ENCODE measurements around the gene CPT1C. TPM values are rescaled to one million over a fixed set of nuclear protein-coding genes. Genes with fewer than 3 reads are reported as not detected.
A peak's percentile ranks its signal among the peaks of the same experiment; 100 is the strongest.
"Not testable (repeated sequence)": the region's sequence is repeated elsewhere in the genome, so short reads cannot be mapped to it uniquely, and the experiment has no call there.

Gene CPT1C
- total RNA-seq, 1 donor from 2014 or later, result 33.6 TPM

DNA sequence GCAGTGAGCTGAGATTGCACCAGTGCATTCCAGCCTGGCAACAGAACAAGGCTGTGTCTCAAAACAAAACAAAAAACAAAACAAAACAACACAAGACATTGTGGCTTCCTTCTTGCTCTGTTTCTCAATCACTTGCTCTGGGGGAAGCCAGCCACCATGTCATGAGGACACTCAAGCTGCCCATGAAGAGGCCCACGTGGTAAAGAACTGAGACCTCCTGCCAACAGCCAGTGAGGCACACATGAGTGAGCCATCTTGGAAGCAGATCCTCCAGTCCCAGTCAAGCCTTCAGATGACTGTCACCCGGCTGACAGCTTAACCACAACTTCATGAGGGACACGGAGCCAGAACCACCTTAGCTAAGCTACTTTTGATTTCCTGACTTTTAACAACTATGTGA, 25.2 kb downstream of the CPT1C start:
- FAIRE-seq (no peak), DNase-seq (ENCODE audit: low read depth) (no peak)
- no peaks in the 10 kb centered on the region for H3K36me3 Mint-ChIP-seq (ENCODE audit: low read depth, unreplicated experiment)
- H3K4me2 ChIP-seq (ENCODE audit: low read length), result no peak overlapping the region
- no peaks in the 10 kb centered on the region for H3K27me3 ChIP-seq (ENCODE audit: insufficient read depth, low read length)
- H3K27me3 Mint-ChIP-seq (ENCODE audit: low read depth, unreplicated experiment), result no peaks in the 10 kb centered on the region
- no peaks in the 10 kb centered on the region for H3K9me3 ChIP-seq (ENCODE audit: insufficient read depth, low read depth, low read length)
- no peak overlapping the region for H3K4me3 Mint-ChIP-seq (ENCODE audit: unreplicated experiment)
- no peak overlapping the region for H3K27ac ChIP-seq (ENCODE audit: low read depth, low read length)
- H3K9me3 Mint-ChIP-seq (ENCODE audit: unreplicated experiment), result peaks cover 5% of the 10 kb centered on the region
- no peak overlapping the region for H3K9ac ChIP-seq (ENCODE audit: low read length)
- TF ChIP-seq EZH2 (IDR thresholded peaks at IDR 0.05; ENCODE audit: insufficient read depth, low read length), result no peak
- TF ChIP-seq, protein P1, sequence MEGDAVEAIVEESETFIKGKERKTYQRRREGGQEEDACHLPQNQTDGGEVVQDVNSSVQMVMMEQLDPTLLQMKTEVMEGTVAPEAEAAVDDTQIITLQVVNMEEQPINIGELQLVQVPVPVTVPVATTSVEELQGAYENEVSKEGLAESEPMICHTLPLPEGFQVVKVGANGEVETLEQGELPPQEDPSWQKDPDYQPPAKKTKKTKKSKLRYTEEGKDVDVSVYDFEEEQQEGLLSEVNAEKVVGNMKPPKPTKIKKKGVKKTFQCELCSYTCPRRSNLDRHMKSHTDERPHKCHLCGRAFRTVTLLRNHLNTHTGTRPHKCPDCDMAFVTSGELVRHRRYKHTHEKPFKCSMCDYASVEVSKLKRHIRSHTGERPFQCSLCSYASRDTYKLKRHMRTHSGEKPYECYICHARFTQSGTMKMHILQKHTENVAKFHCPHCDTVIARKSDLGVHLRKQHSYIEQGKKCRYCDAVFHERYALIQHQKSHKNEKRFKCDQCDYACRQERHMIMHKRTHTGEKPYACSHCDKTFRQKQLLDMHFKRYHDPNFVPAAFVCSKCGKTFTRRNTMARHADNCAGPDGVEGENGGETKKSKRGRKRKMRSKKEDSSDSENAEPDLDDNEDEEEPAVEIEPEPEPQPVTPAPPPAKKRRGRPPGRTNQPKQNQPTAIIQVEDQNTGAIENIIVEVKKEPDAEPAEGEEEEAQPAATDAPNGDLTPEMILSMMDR (IDR thresholded peaks at IDR 0.05; ENCODE audit: insufficient read depth, low read depth, low read length), result no peak
- no peaks in the 10 kb centered on the region for H3K79me2 ChIP-seq (ENCODE audit: insufficient read depth, low read length)
- H3K4me1 Mint-ChIP-seq (ENCODE audit: low read depth, unreplicated experiment), result no peaks in the 10 kb centered on the region
- no peaks in the 10 kb centered on the region for H4K20me1 ChIP-seq (ENCODE audit: insufficient read depth, low read length)
- H3K4me3 ChIP-seq (ENCODE audit: insufficient read depth, low read depth, low read length), result no peak overlapping the region
- no peak overlapping the region for H3K27ac Mint-ChIP-seq (ENCODE audit: unreplicated experiment)
- no peak overlapping the region for H2AFZ ChIP-seq (ENCODE audit: low read depth, low read length)
- no peaks in the 10 kb centered on the region for H3K36me3 ChIP-seq (ENCODE audit: insufficient read depth, low read length)
- no peaks in the 10 kb centered on the region for H3K4me1 ChIP-seq (ENCODE audit: insufficient read depth, low read length)

DNA sequence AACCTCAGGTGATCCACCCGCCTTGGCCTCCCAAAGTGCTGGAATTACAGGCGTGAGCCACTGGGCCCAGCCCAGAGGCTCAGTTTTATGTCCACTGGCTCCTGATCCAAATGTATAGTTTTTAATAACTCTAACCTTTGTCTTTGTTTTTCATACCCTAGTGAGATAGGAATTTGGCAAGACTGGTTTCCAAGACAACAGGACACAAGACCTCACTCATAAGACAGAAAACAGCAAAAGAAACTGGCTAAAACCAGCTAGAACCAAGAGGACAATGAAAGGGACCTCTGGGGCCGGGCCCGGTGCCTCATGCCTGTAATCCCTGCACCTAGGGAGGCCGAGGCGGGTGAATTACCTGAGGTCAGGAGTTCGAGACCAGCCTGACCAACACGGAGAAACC, 27.6 kb downstream of the CPT1C start:
- Histone ChIP-seq H3K9ac (ENCODE audit: low read length) (no peak overlapping the region), H3K4me1 (ENCODE audit: insufficient read depth, low read length) (no peaks in the 10 kb centered on the region), H3K4me2 (ENCODE audit: low read length) (no peak overlapping the region), H3K36me3 (ENCODE audit: insufficient read depth, low read length) (no peaks in the 10 kb centered on the region), H3K9me3 (ENCODE audit: insufficient read depth, low read depth, low read length) (no peaks in the 10 kb centered on the region), H3K79me2 (ENCODE audit: insufficient read depth, low read length) (no peaks in the 10 kb centered on the region), H3K27ac (ENCODE audit: low read depth, low read length) (no peak overlapping the region), H4K20me1 (ENCODE audit: insufficient read depth, low read length) (no peaks in the 10 kb centered on the region), H3K4me3 (ENCODE audit: insufficient read depth, low read depth, low read length) (no peak overlapping the region), H2AFZ (ENCODE audit: low read depth, low read length) (no peak overlapping the region), H3K27me3 (ENCODE audit: insufficient read depth, low read length) (no peaks in the 10 kb centered on the region)
- TF ChIP-seq, protein P1 (IDR thresholded peaks at IDR 0.05; ENCODE audit: insufficient read depth, low read depth, low read length), result no peak
- TF ChIP-seq EZH2 (IDR thresholded peaks at IDR 0.05; ENCODE audit: insufficient read depth, low read length), result no peak
- DNase-seq (ENCODE audit: low read depth), result no peak
- Mint-ChIP-seq H3K9me3 (ENCODE audit: unreplicated experiment) (peaks cover 5% of the 10 kb centered on the region), H3K36me3 (ENCODE audit: low read depth, unreplicated experiment) (no peaks in the 10 kb centered on the region), H3K27me3 (ENCODE audit: low read depth, unreplicated experiment) (no peaks in the 10 kb centered on the region), H3K4me1 (ENCODE audit: low read depth, unreplicated experiment) (no peaks in the 10 kb centered on the region), H3K4me3 (ENCODE audit: unreplicated experiment) (no peak overlapping the region), H3K27ac (ENCODE audit: unreplicated experiment) (peak overlapping the region; percentile 47)
- FAIRE-seq, result no peak

GRCh38 chr19:49718991-49719390, 28.1 kb downstream of the CPT1C start:
- DNase-seq (ENCODE audit: low read depth), result no peak
- no peak overlapping the region for H3K4me3 Mint-ChIP-seq (ENCODE audit: unreplicated experiment)
- Histone ChIP-seq H2AFZ (ENCODE audit: low read depth, low read length) (no peak overlapping the region), H3K4me2 (ENCODE audit: low read length) (no peak overlapping the region), H4K20me1 (ENCODE audit: insufficient read depth, low read length) (no peaks in the 10 kb centered on the region), H3K36me3 (ENCODE audit: insufficient read depth, low read length) (no peaks in the 10 kb centered on the region), H3K79me2 (ENCODE audit: insufficient read depth, low read length) (no peaks in the 10 kb centered on the region), H3K27ac (ENCODE audit: low read depth, low read length) (no peak overlapping the region), H3K9ac (ENCODE audit: low read length) (no peak overlapping the region), H3K4me3 (ENCODE audit: insufficient read depth, low read depth, low read length) (no peak overlapping the region), H3K4me1 (ENCODE audit: insufficient read depth, low read length) (no peaks in the 10 kb centered on the region), H3K27me3 (ENCODE audit: insufficient read depth, low read length) (no peaks in the 10 kb centered on the region), H3K9me3 (ENCODE audit: insufficient read depth, low read depth, low read length) (no peaks in the 10 kb centered on the region)
- no peaks in the 10 kb centered on the region for H3K4me1 Mint-ChIP-seq (ENCODE audit: low read depth, unreplicated experiment)
- no peak for FAIRE-seq
- TF ChIP-seq EZH2 (IDR thresholded peaks at IDR 0.05; ENCODE audit: insufficient read depth, low read length), result no peak
- TF ChIP-seq, protein P1 (IDR thresholded peaks at IDR 0.05; ENCODE audit: insufficient read depth, low read depth, low read length), result no peak
- no peak overlapping the region for H3K27ac Mint-ChIP-seq (ENCODE audit: unreplicated experiment)
- H3K9me3 Mint-ChIP-seq (ENCODE audit: unreplicated experiment), result peaks cover 5% of the 10 kb centered on the region
- no peaks in the 10 kb centered on the region for H3K27me3 Mint-ChIP-seq (ENCODE audit: low read depth, unreplicated experiment)
- no peaks in the 10 kb centered on the region for H3K36me3 Mint-ChIP-seq (ENCODE audit: low read depth, unreplicated experiment)

DNA sequence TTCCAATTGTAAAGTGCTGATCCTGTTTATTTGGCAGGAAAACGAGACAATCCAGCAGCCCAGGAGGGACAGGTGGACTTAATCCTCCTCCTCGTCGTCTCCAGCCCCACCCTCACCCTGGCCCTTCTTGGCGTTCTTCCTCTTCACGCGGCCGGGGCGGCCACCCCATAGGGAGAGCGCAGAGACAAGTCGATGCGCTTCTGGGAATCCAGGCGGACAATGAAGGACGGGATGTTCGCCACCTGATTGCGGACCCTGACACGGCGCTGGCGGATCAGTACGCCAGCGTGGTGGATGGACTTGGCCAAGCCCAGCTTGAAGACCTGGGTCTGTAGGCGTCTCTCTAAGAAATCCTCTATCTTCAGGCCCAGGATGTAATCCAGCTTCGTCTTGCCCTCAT, 28.5 kb downstream of the CPT1C start:
- H3K27ac Mint-ChIP-seq (ENCODE audit: unreplicated experiment); H3K4me3 Mint-ChIP-seq (ENCODE audit: unreplicated experiment); H3K27me3 ChIP-seq (ENCODE audit: insufficient read depth, low read length); H3K4me3 ChIP-seq (ENCODE audit: insufficient read depth, low read depth, low read length); H3K36me3 ChIP-seq (ENCODE audit: insufficient read depth, low read length); H3K9ac ChIP-seq (ENCODE audit: low read length); H3K4me2 ChIP-seq (ENCODE audit: low read length); H3K79me2 ChIP-seq (ENCODE audit: insufficient read depth, low read length); H3K27me3 Mint-ChIP-seq (ENCODE audit: low read depth, unreplicated experiment); H3K4me1 ChIP-seq (ENCODE audit: insufficient read depth, low read length); H3K9me3 Mint-ChIP-seq (ENCODE audit: unreplicated experiment); H3K9me3 ChIP-seq (ENCODE audit: insufficient read depth, low read depth, low read length); H3K4me1 Mint-ChIP-seq (ENCODE audit: low read depth, unreplicated experiment); H3K27ac ChIP-seq (ENCODE audit: low read depth, low read length); H2AFZ ChIP-seq (ENCODE audit: low read depth, low read length); H3K36me3 Mint-ChIP-seq (ENCODE audit: low read depth, unreplicated experiment); DNase-seq (ENCODE audit: low read depth); H4K20me1 ChIP-seq (ENCODE audit: insufficient read depth, low read length); FAIRE-seq: not testable (repeated sequence)

All from astrocyte (in vitro differentiated cells and primary cell).